H9 (cell line): ENCODE measurements around the gene AKR1B15. TPM values are rescaled to one million over a fixed set of nuclear protein-coding genes. Genes with fewer than 3 reads are reported as not detected.
"Not testable (repeated sequence)": the region's sequence is repeated elsewhere in the genome, so short reads cannot be mapped to it uniquely, and the experiment has no call there.

Experiments used
- DNase-seq: peaks from one replicate; pipeline ENCODE4 v3.0.0-alpha.2; 2017
- H2AFZ ChIP-seq: one replicate; pipeline ENCODE4 v1.6.1; 2013; ENCODE audit warnings: mild to moderate bottlenecking, low read length, control low read depth, moderate library complexity
- H2AK5ac ChIP-seq: 2 replicates; pipeline ENCODE4 v1.6.1; 2013; ENCODE audit warnings: low read length, control low read depth, mixed read lengths; ENCODE audit not compliant: insufficient read length
- H2BK120ac ChIP-seq: one replicate; pipeline ENCODE4 v1.6.1; 2013; ENCODE audit warnings: low read depth, mild to moderate bottlenecking, low read length, control low read depth, inconsistent platforms; ENCODE audit not compliant: poor library complexity, severe bottlenecking
- H2BK12ac ChIP-seq: 2 replicates; pipeline ENCODE4 v1.6.1; 2013; ENCODE audit warnings: low read length, control low read depth, mixed read lengths, low read depth; ENCODE audit not compliant: insufficient read length
- H2BK15ac ChIP-seq: 2 replicates; pipeline ENCODE4 v1.6.1; 2013; ENCODE audit warnings: low read depth, low read length, control low read depth
- H2BK20ac ChIP-seq: one replicate; pipeline ENCODE4 v1.6.1; 2013; ENCODE audit warnings: low read depth, mild to moderate bottlenecking, low read length, control low read depth, inconsistent platforms; ENCODE audit not compliant: poor library complexity, severe bottlenecking
- H2BK5ac ChIP-seq: 2 replicates; pipeline ENCODE4 v1.6.1; 2013; ENCODE audit warnings: low read length, control low read depth, mixed read lengths; ENCODE audit not compliant: insufficient read length
- H3K14ac ChIP-seq: 2 replicates; pipeline ENCODE4 v1.6.1; 2013; ENCODE audit warnings: low read length, control low read depth; ENCODE audit not compliant: insufficient read depth
- H3K18ac ChIP-seq: 2 replicates; pipeline ENCODE4 v1.6.1; 2013; ENCODE audit warnings: low read depth, mild to moderate bottlenecking, mixed read lengths, low read length, control low read depth; ENCODE audit not compliant: insufficient read length
- H3K23ac ChIP-seq: 2 replicates; pipeline ENCODE4 v1.6.1; 2013; ENCODE audit warnings: low read length, control low read depth, mixed read lengths, low read depth; ENCODE audit not compliant: insufficient read length
- H3K23me2 ChIP-seq: 2 replicates; pipeline ENCODE4 v1.6.1; 2013; ENCODE audit warnings: low read depth, mild to moderate bottlenecking, mixed read lengths, low read length, control low read depth; ENCODE audit not compliant: insufficient read length, poor library complexity, severe bottlenecking
- H3K27ac ChIP-seq: 2 replicates; pipeline ENCODE4 v1.5.1; 2013; ENCODE audit warnings: low read length, control low read depth, mixed read lengths, low read depth; ENCODE audit not compliant: insufficient read length
- H3K27me3 ChIP-seq: 2 replicates; pipeline ENCODE4 v1.6.1; 2013; ENCODE audit warnings: low read length, control low read depth, inconsistent platforms; ENCODE audit not compliant: insufficient read depth
- H3K4ac ChIP-seq: 2 replicates; pipeline ENCODE4 v1.6.1; 2013; ENCODE audit warnings: low read depth, mild to moderate bottlenecking, control low read depth, inconsistent platforms, low read length, moderate library complexity
- H3K4me1 ChIP-seq: 2 replicates; pipeline ENCODE4 v1.6.1; 2013; ENCODE audit warnings: low read length, control low read depth, inconsistent platforms; ENCODE audit not compliant: insufficient read depth
- H3K4me2 ChIP-seq: 2 replicates; pipeline ENCODE4 v1.6.1; 2013; ENCODE audit warnings: low read length, control low read depth, mixed read lengths; ENCODE audit not compliant: insufficient read length, insufficient read depth
- H3K56ac ChIP-seq: 2 replicates; pipeline ENCODE4 v1.6.1; 2013; ENCODE audit warnings: low read depth, mild to moderate bottlenecking, mixed read lengths, low read length, control low read depth; ENCODE audit not compliant: insufficient read length
- H3K79me1 ChIP-seq: 2 replicates; pipeline ENCODE4 v1.6.1; 2013; ENCODE audit warnings: low read depth, mild to moderate bottlenecking, moderate library complexity, low read length, control low read depth, inconsistent platforms; ENCODE audit not compliant: insufficient read depth, poor library complexity, severe bottlenecking
- H3K79me2 ChIP-seq: 2 replicates; pipeline ENCODE4 v1.6.1; 2013; ENCODE audit warnings: low read length, control low read depth, inconsistent platforms; ENCODE audit not compliant: insufficient read depth
- H3K9ac ChIP-seq: 2 replicates; pipeline ENCODE4 v1.6.1; 2013; ENCODE audit warnings: low read length, control low read depth, mixed read lengths; ENCODE audit not compliant: insufficient read length; ENCODE audit errors: extremely low read depth
- H3K9me3 ChIP-seq: one replicate; pipeline ENCODE4 v1.6.1; 2013; ENCODE audit warnings: low read depth, low read length, inconsistent platforms; ENCODE audit not compliant: control insufficient read depth
- H3T11ph ChIP-seq: one replicate; pipeline ENCODE4 v1.6.1; 2013; ENCODE audit warnings: mild to moderate bottlenecking, low read length, control low read depth, inconsistent platforms
- H4K20me1 ChIP-seq: one replicate; pipeline ENCODE4 v1.6.1; 2013; ENCODE audit not compliant: control insufficient read depth, insufficient read length, insufficient read depth
- H4K5ac ChIP-seq: 2 replicates; pipeline ENCODE4 v1.6.1; 2013; ENCODE audit warnings: low read depth, mild to moderate bottlenecking, mixed read lengths, low read length, control low read depth; ENCODE audit not compliant: insufficient read length
- H4K8ac ChIP-seq: replicated peaks from 2 replicates; pipeline ENCODE4 v1.6.1; 2013; ENCODE audit warnings: low read length, control low read depth, mixed read lengths, low read depth; ENCODE audit not compliant: insufficient read length
- H4K91ac ChIP-seq: 2 replicates; pipeline ENCODE4 v1.6.1; 2013; ENCODE audit warnings: low read depth, mild to moderate bottlenecking, moderate library complexity, mixed read lengths, low read length, control low read depth; ENCODE audit not compliant: insufficient read length
- H3K27ac Mint-ChIP-seq, 3 experiments: 2 replicates in 2 of 3; 3 replicates in 1 of 3; pipeline ENCODE4 v1.8.0; 2020 to 2021; ENCODE audit warnings: mixed read lengths in 3 of 3, mild to moderate bottlenecking in 1 of 3, moderate library complexity in 1 of 3
- H3K27me3 Mint-ChIP-seq: 2 replicates; pipeline ENCODE4 v1.8.0; 2021; ENCODE audit warnings: low read depth, mild to moderate bottlenecking, moderate library complexity, mixed read lengths
- H3K36me3 Mint-ChIP-seq, 3 experiments: 2 replicates in 2 of 3; 3 replicates in 1 of 3; pipeline ENCODE4 v1.8.0; 2020 to 2021; ENCODE audit warnings: low read depth in 3 of 3, mixed read lengths in 3 of 3; ENCODE audit not compliant: insufficient read depth in 1 of 3
- H3K4me1 Mint-ChIP-seq, 2 experiments: 2 replicates each; pipeline ENCODE4 v1.8.0; 2020; ENCODE audit warnings: mixed read lengths in 2 of 2
- H3K4me3 Mint-ChIP-seq, 2 experiments: 2 replicates in 1 of 2; 3 replicates in 1 of 2; pipeline ENCODE4 v1.8.0; 2020 to 2021; ENCODE audit warnings: mild to moderate bottlenecking in 2 of 2, mixed read lengths in 2 of 2, moderate library complexity in 1 of 2
- H3K9me3 Mint-ChIP-seq, 2 experiments: 2 replicates in 1 of 2; 3 replicates in 1 of 2; pipeline ENCODE4 v1.8.0; 2020; ENCODE audit warnings: mild to moderate bottlenecking in 2 of 2, mixed read lengths in 2 of 2, moderate library complexity in 1 of 2
- CTCF ChIP-seq: fragments of 200-600 bp; sonication (generic); conservative IDR thresholded peaks from 3 replicates; pipeline ENCODE4 v1.8.0; 2021; ENCODE audit warnings: antibody characterized with exemption, mild to moderate bottlenecking
- WGBS: extraction: QIAGEN DNeasy Blood & Tissue Kit; methylation state at CpG from one replicate; pipeline ENCODE4 v1.1.7; 2013; ENCODE audit warnings: missing lambda C conversion rate, low lambda C conversion rate, mixed read lengths; ENCODE audit not compliant: insufficient read length; ENCODE audit errors: extremely low coverage; 5-methylcytosine and 5-hydroxymethylcytosine counted together
- total RNA-seq: library from RNA; stranded (reverse); gene quantifications from 2 replicates; pipeline ENCODE4 v1.2.1, GENCODE V29; 2021

AKR1B15 gene
- total RNA-seq, 1 experiment from 2014 or later = not detected

GRCh38 chr7:134562136-134562535 is 13.2 kb downstream of the AKR1B15 start:
- Histone ChIP-seq H3K4me2 (no peak overlapping the region), H3K4ac (no peak overlapping the region), H3K56ac (no peak overlapping the region), H3K27ac (no peak overlapping the region), H2BK5ac (no peak overlapping the region), H2AFZ (no peak overlapping the region), H3K9me3 (no peaks in the 10 kb centered on the region), H4K8ac (no peak overlapping the region), H2BK12ac (no peak overlapping the region), H2BK20ac (no peak overlapping the region), H2AK5ac (no peak overlapping the region), H3K27me3 (no peaks in the 10 kb centered on the region), H4K20me1 (no peaks in the 10 kb centered on the region), H3K9ac (no peak overlapping the region), H2BK15ac (no peak overlapping the region), H3T11ph (no peak overlapping the region), H3K23ac (no peak overlapping the region), H3K23me2 (no peaks in the 10 kb centered on the region), H3K79me2 (no peaks in the 10 kb centered on the region), H3K18ac (no peak overlapping the region), H2BK120ac (no peak overlapping the region), H3K4me1 (no peaks in the 10 kb centered on the region), H4K91ac (no peak overlapping the region), H3K79me1 (no peaks in the 10 kb centered on the region), H3K14ac (no peak overlapping the region), H4K5ac (no peak overlapping the region)
- Mint-ChIP-seq H3K36me3 (no peaks in the 10 kb centered on the region), H3K27me3 (peaks cover 12% of the 10 kb centered on the region), H3K9me3 (peaks cover 0 to 21% of the 10 kb centered on the region in 2 experiments; a peak in 4 of 5 replicates), H3K4me1 (no peaks in the 10 kb centered on the region), H3K27ac (no peak overlapping the region), H3K4me3 (no peak overlapping the region)
- no CpG with 5 or more reads among the region's 6 CpGs for WGBS
- TF ChIP-seq CTCF = no peak
- DNase-seq = no peak

GRCh38 chr7:134563398-134563749 is 14.5 kb downstream of the AKR1B15 start:
- H3K9me3 ChIP-seq, H3K36me3 Mint-ChIP-seq, H3K23ac ChIP-seq, H3K9ac ChIP-seq, H3K79me1 ChIP-seq, H3T11ph ChIP-seq, H2BK120ac ChIP-seq, H2BK15ac ChIP-seq, H4K8ac ChIP-seq, H4K91ac ChIP-seq, H2AFZ ChIP-seq, H3K14ac ChIP-seq, H3K18ac ChIP-seq, H3K4me1 Mint-ChIP-seq, H3K4me3 Mint-ChIP-seq, H4K5ac ChIP-seq, H2BK12ac ChIP-seq, H2BK20ac ChIP-seq, DNase-seq, H3K4me1 ChIP-seq, H3K79me2 ChIP-seq, H3K27ac Mint-ChIP-seq, H3K23me2 ChIP-seq, H2BK5ac ChIP-seq, H4K20me1 ChIP-seq, H3K4me2 ChIP-seq, H3K27me3 ChIP-seq, H3K56ac ChIP-seq, H3K4ac ChIP-seq, H3K27ac ChIP-seq, H2AK5ac ChIP-seq: not testable (repeated sequence)
- peaks cover 15% of the 10 kb centered on the region for H3K27me3 Mint-ChIP-seq
- WGBS = no CpG with 5 or more reads among the region's 2 CpGs
- peaks cover 0 to 31% of the 10 kb centered on the region in 2 experiments; a peak in 4 of 5 replicates for H3K9me3 Mint-ChIP-seq
